Jurkat, Clone E6-1 (cell line): ENCODE results near the gene DCAF5.

ENCODE experiments used
- DNase-seq: peaks from one replicate; pipeline ENCODE4 v3.0.0-alpha.2; 2011; ENCODE audit warnings: low read depth, low spot score
- H3K4me3 ChIP-seq: 2 replicates; pipeline ENCODE4 v1.5.1; 2011; ENCODE audit warnings: mild to moderate bottlenecking, low read length, control low read depth, moderate library complexity

The DCAF5 gene

DNA sequence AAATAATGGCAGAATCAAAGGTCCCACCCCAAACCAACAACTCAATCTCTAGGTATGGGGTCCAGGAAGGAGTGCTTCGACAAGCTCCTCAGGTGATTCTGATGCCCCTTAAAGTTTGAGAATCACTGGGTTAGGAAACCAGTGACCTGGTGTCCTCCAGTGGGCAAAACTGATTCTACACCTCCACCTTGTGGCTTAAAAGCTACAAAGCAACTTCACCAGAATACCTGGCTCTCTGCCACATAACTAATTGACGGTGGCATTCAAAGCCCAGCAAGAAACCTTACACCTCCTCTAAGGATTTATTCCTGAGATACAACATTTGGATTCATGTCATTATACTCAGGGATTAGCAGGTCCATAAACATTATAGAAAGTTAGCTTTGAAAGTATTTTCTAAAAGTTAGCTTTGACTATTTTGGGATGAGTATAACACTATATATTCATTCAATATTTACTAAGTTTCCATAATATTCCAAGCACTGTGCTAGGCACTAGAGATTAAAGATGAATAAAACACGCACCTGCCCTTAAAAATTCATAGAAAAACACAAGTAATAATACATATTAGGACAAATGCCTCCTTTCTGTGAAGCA, 45.4 kb downstream of the DCAF5 start:
- no peak overlapping the region for H3K4me3 ChIP-seq
- DNase-seq: peak; percentile 46

DNA sequence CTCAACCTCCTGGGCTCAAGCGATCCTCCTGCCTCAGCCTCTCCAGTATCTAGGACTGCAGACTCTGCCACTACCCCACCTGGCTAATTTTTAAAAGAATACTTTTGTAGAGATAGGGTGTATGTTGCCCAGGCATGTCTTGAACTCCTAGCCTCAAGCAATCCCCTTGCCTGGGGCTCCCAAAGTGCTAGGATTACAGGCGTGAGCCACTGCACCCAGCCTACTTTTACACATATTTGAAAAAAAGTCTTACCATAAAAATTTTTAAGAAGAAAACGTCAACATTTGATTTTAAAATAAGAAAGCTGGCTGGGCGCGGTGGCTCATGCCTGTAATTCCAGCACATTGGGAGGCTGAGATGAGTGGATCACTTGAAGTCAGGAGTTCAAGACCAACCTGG, 46.5 kb downstream of the DCAF5 start:
- H3K4me3 ChIP-seq: no peak overlapping the region
- DNase-seq: no peak

DNA sequence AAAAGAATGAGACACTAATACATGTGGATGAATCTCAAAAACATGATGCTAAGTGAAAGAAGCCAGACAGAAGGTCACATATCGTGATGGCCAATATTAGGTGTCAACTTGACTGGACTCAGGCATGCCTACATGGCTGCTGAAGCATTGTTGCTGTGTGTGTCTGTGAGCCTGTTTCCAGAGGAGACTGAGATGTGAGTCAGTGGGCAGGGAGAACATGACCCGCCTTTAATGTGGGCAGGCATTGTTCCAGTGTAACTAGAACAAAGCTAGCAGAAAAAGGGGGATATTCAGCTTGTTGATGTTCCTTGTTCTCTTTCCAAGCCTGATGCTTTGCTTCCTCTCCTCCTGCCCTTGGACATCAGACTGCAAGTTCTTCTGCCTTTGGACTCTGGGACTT, 47.6 kb downstream of the DCAF5 start:
- DNase-seq: no peak
- no peak overlapping the region for H3K4me3 ChIP-seq

DNA sequence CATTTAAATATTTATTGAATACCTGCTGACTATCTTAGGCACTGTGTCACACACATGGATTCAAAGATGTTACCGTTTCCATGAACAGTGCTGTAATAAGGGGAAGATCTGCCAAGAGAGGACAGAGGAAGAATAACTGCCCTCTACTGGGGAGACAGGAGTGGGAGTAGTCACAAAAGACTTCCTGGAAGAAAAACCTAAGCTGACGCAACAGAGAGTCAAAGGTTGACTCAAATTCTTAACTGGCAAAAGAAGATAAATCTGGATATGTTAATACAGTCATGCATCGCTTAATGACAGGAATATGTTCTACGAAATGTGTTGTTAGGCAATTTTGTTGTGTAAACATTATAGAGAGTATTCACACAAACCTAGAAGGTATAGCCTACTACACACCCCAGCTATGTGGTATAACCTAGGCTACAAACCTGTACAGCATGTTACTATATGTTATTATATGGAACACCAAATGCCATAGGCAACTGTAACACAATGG, 51.5 kb downstream of the DCAF5 start:
- DNase-seq: peak; percentile 8
- H3K4me3 ChIP-seq: no peak overlapping the region

DNA sequence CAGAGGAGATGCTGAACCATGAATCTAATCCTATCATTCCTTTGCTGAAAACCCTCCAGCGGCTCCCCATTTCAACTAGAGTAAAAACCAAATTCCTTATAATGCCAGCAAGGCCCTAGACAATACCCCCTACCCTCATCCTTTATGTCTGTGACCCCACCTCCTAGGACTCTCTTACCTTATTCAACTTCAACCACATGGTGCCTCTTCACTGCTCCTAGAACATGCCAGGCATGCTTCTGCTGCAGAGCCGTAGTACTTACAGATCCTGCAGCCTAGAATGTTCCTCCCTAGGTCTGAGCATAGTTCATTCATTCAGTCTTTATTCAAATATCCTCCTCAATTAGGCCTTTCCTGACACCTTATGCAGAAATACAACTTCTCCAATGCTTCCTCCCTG, 54.9 kb downstream of the DCAF5 start:
- DNase-seq: no peak
- H3K4me3 ChIP-seq: no peak overlapping the region

DNA sequence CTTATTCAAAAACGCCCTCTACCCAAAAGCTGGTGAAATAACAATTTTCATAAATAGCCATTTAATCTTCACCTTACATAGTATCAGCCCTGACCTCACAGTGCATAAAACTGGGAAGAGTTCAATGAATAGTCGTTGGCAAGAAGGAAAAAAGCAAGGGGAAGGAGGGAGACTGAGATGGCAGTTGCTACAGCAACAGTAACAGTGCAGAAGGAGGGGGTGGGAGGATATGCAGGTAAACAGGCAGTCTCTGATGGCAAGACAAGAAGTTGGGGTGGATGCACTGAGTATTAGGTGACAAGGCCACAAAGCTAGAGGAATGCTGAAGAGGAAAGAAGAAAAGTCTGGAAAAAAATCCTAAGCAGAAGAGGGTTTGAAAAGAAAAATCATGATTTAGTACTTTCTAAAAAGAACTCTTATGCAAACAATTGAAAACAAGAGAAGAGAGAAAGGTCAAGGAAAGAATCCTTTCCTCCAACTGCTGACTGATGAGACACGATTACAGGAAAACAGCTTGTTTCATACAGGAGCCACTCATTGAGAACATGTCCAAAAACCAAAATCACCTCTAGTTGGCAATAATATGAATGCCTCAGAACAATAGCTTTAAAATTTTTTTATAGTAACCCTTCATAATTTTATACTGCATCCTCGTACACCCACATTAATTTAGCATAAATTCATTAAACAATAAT, 56.0 kb downstream of the DCAF5 start:
- H3K4me3 ChIP-seq: no peak overlapping the region
- no peak for DNase-seq

DNA sequence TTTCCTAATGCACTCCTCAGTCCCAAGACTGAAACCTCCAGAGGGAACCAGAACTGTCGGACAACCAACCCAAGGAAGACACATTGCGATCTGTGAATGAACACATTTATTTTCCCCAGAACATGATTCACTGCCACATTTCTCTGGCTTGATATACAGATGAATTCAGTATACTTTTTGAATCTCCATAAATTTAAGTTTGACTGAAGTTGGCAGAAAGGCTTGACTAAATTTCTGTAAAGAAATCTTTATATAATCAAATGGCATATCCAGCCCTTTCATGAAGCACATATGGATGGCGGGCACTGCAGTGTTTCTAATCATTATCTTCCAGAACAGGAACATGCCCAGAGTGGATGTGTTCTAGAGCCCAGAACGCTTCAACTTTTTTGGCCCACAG, 56.7 kb downstream of the DCAF5 start:
- DNase-seq: no peak
- no peak overlapping the region for H3K4me3 ChIP-seq

DNA sequence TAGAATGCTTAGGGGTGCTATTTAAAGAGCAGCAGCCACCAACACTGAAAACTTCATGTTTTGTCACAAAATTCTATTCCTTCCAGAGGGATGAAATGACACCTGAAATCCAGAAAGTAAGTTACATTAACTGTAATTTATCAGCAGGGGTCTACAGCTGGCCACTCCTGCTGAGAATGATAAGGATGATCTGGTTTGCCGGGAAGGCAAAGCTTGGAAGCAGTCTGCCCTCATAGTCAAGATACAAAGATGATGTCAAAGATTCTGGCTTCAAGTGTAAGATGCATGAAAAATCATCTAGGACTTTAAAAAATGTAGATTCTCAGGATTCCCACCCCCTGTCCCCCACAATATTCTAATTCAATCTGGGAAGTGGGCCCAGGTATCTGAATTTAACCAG, 58.4 kb downstream of the DCAF5 start:
- no peak overlapping the region for H3K4me3 ChIP-seq
- no peak for DNase-seq

DNA sequence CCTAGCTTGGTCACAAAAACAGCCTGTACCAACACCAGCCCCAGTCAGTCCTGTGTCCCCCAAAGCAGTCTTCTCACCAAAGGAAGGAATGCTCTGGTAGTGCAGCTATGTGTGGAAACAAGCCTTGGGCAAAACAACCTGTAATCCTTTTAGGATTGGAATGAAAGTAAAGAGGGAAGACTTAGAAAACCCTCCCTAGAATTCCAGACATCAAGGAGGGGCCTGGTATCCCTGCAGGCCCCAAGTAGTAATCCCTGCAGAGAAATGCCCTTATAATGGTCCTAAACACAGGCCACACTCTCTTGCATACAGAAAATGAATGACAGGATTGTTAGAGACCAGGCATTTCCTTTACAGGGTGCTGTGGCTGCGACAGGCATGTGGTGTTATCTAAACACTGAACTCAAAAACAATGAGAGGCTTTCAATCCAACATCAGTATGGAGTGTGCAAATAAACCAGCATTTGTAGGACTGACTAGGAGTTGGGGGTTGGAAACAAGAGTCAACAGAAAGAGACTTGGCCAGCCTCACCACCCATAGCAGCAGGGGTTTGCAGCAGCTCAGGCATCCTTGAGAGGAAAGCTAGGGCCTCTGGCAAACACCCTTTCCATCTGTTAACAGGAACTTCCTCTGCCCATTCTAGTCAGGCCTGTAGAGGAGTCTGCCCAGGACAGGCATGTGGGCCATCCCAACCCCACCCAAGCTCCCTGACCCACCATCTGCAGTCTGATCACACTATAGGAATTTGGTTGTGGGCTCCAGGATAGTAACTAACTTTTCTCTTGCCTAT, 59.1 kb downstream of the DCAF5 start:
- no peak overlapping the region for H3K4me3 ChIP-seq
- no peak for DNase-seq

DNA sequence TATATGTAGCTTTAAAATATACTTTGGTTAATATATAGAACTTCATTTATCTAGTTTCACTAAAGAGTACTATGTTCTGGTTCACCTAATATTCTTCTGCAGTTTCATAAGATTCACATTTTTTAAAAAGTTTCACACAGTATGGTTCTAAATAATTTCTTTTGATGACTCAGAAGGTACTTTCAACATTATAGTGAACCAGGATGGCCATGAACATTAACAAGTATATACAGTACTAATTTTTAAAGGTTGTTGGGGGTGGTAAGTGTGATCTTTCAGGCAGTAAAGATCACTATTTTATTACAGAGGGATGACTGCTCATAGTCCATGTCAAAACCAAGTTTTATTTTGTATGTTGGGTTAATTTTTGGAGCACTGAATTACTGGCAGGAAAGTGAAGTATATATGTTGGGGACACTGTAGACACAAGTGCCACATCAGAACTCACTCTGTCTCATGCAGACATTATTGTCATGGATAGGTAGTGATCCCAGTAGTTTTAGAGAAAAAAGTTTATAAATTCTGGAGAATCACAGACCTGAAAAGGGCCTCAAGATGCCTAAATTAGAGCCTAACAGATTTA, 60.0 kb downstream of the DCAF5 start:
- H3K4me3 ChIP-seq: no peak overlapping the region
- no peak for DNase-seq

DNA sequence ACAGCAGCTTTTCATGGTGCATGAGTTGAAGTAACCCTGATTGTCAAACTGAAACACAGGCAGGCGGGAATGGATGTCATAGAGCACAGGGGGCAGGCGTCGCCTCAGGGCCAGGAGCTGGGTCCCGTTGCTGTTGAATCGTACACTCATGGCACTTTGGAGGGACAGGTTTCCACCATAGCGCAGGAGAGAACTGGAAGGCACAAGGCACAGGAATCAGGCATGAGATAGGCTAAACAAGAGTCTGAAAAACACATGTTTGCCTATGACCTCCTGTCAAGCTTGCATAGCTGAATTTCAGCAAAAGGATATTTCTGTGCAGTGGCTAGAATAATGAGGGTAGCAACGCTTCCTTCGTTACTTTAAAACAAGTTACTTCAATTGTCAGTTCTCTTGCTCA, 61.2 kb downstream of the DCAF5 start:
- H3K4me3 ChIP-seq: no peak overlapping the region
- DNase-seq: no peak

DNA sequence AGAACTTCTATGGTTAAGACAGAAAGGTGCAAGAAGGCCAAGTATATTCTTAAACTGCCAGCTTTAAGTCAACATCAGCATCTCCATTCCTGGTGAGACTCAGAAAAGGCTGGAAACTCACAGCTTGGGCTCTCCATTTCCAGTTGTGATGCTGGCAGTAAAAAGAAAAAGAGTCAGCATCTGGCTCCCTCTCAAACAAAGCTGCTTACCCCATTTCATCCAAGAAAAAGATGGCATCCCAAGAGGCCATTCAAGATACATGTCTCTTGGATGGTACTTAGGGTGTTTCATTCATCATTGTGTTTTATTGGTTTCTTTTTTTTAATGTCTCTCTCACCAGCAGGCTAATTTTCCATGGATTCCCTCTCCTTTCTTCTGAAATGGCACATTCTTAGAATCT, 61.9 kb downstream of the DCAF5 start:
- H3K4me3 ChIP-seq: no peak overlapping the region
- DNase-seq: no peak

DNA sequence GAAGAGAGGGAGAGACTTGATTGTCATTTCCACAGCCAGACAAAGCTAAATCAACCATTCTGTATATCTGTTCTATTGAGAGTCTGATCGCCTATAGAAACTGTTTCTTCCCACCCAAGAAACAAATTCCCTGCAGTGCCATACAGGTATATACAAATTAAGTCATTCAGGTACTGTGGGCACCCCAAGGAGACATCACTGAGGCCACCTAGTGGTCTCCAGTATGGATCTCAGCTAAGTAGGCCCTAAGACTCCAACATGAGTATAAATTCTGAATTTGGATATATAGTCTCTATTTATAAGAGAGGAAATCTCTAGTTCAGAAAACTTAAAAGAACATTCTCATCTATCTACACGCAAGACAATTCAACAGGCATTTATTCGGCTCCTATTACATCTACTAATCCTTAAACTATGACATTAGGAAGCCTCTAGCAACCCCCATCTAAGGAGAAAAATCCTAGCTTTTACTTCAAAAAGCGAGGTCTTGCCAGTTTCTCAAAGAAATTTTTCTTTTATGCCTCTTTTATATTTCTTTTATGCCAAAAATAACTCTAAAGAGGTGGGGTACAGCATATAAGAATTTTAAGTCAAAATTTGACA, 62.6 kb downstream of the DCAF5 start:
- H3K4me3 ChIP-seq: no peak overlapping the region
- peak; percentile 30 for DNase-seq

DNA sequence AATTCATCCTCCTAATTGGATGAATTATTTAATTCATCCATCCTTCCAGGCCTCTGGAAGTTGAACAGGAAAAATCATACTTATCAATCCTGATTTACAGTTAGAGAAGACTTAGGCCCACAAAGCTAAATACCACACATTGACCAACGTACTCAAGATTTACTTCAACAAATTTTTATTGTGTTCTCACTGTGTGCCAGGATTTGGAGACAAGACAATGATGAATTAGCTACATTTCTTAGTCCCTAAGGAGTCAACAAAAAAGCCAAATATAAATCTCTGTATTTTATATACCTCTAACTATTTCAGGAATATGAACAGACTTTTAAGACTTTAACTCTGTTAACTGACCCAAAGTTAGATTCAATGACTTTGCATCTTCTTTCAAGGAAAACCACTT, 63.9 kb downstream of the DCAF5 start:
- no peak for DNase-seq
- H3K4me3 ChIP-seq: no peak overlapping the region

DNA sequence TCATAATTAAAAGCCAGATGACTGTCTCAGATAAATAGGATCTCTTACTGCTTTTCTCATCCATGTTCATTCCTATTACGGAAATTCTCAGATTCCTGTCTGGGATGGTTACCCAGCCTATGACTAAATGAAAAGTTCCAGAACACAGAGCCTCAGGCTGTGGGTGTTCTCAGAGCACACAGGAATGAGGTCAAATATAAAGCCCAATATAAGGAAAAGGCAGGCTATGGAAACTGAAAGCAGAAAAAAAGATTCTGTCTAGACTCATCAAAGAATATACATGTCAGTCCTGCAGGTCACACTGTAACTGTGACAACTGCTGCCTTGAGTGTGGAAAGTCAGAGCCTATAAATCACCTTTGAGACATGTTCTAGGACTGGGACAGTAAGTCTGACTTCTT, 64.3 kb downstream of the DCAF5 start:
- no peak for DNase-seq

DNA sequence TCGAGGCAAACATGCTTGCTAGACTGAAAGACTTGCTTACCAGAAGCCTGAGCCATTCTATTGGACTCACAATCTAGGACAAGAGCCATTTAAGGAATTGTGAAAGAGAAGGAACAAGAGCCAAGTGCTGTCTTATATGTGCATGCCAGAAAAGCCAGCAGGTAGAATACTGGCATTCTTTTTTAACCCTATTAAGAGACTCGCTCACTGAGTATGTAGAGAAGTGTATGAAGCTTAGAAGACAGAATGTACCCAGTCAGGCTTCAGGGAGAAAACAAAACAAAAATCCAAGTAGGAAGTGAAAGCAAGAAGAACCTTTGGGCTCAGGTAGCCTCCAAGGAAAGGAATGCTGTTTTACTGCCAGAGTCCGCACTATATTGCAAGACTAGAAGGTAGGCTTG, 65.9 kb downstream of the DCAF5 start:
- no peak for DNase-seq
- H3K4me3 ChIP-seq: no peak overlapping the region

More for the DNA sequence above, 64.3 kb downstream of the DCAF5 start:
- no peak overlapping the region for H3K4me3 ChIP-seq

DNA sequence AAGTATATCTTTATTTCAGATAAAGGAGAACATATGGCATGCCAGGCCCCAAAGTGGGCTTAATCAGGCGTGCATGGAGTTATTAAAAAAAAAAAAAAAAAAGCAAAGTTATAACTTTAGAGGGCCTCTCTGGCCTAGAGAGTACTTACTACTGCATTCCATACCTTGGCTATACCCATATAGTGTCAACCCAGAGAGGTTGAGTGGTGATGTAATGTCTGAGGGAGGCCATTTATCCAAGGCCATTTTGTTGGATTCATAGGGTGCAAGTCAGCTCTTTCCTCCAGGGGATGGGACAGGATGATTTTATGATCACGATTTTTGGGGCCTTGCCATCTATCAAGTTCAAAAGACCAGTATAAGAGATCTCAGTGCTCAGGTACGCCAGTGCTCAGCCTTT, 66.4 kb downstream of the DCAF5 start:
- DNase-seq: no peak
- no peak overlapping the region for H3K4me3 ChIP-seq

DNA sequence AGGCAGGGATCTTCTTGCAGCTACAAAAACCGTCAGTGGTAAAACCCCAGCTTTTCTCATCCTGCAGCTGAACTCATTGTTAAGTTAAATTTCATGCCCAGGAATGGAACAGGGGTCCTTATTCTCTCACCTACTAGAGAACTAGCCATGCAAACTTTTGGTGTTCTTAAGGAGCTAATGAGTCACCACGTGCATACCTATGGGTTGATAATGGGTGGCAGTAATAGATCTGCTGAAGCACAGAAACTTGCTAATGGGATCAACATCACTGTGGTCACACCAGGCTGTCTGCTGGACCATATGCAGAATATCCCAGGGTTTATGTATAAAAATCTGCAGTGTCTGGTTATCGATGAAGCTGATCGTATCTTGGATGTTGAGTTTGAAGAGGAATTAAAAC, 68.9 kb downstream of the DCAF5 start:
- H3K4me3 ChIP-seq: no peak overlapping the region
- DNase-seq: no peak

DNA sequence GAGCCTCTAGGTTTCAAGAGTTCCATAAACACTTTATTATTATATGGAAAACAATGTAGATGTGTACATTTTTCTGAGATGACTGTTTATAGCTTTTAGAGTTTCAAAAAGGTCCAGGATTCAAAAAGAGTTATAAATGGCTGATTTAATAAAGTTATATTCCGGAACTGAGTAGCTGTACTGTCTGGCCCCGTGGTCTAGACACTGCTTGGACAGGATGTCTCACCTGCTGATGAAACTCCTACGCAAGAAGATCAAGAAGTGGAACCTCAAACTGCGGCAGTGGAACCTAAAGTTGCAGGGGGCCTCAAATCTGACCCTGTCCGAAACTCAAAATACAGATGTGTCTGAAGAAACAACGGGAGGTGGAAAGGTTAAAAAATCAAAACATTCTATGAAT, 69.7 kb downstream of the DCAF5 start:
- DNase-seq: no peak

DNA sequence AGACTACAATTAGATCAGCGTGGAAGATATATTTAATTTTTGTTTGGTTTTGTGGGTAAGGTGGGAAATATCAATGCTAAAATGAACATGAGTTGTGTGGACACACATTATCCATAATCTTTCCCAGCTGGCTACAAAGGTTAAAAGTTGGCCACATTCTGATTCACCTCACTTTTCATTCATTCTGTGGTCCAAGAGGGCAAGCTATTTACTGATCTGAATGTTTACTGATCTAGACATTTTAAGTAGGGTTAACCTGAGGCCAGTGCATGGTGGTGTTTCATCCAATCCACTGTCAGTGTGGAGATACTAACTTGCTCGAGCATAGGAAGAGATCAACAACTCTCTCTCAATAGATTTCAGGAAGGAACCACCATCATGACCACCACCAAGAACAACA, 71.6 kb downstream of the DCAF5 start:
- H3K4me3 ChIP-seq: no peak overlapping the region
- DNase-seq: no peak

More for the DNA sequence above, 69.7 kb downstream of the DCAF5 start:
- H3K4me3 ChIP-seq: no peak overlapping the region
